K562 (cell line): ENCODE data around the gene NR3C2. TPM values are rescaled to one million over a fixed set of nuclear protein-coding genes. Genes with fewer than 3 reads are reported as not detected.

ENCODE experiments used
- ATAC-seq: fragments of 200-7000 bp; cut with Tn5 transposase; 3 replicates; pipeline ENCODE4 v1.9.1; 2020; ENCODE audit warnings: moderate library complexity
- BruUV-seq: library from RNA; stranded (reverse); fragments of 400-500 nt; replicated peaks from 2 replicates; lab custom pipeline; 2021; lab: Mats Ljungman, UMichigan
- CTCF ChIA-PET: fragments of 300-600 bp; formaldehyde crosslinking; extraction: SDS; loops from one replicate; lab custom pipeline; 2021; ENCODE audit warnings: low intra/inter-chr PET ratio; lab: Yijun Ruan, JAX
- POLR2A ChIA-PET: fragments of 300-600, 350-650 bp; sonication (Branson Sonifier 250); formaldehyde crosslinking; extraction: SDS; loops from one replicate; lab custom pipeline; 2021; ENCODE audit warnings: antibody characterized with exemption, inconsistent platforms; lab: Yijun Ruan, JAX
- DNase-seq, 4 experiments: peaks; one replicate each; pipeline versions ENCODE4 v3.0.0 to v3.0.0-alpha.2; 2011 to 2018; ENCODE audit warnings: low spot score in 3 of 4, mixed read lengths in 3 of 4; ENCODE audit errors: extremely low read depth in 1 of 4
- FAIRE-seq: peaks from 2 replicates; lab custom pipeline; 2011; peaks lifted over from hg19 to GRCh38; lab: Jason Lieb, UNC
- H2AFZ ChIP-seq: 2 replicates; pipeline ENCODE4 v1.6.0; 2011; ENCODE audit warnings: low read depth, low read length, control low read depth, inconsistent platforms
- H3K27ac ChIP-seq: fragments of 200-600 bp; 3 replicates; pipeline ENCODE4 v1.8.0; 2011; ENCODE audit warnings: low read depth, mild to moderate bottlenecking, control low read depth, inconsistent platforms, low read length, moderate library complexity, mixed read lengths; ENCODE audit errors: extremely low read depth
- H3K27me3 ChIP-seq, 2 experiments: fragments of 300-600 bp in 1 of 2; 2 replicates in 1 of 2; 3 replicates in 1 of 2; pipeline versions ENCODE4 v1.6.0 to v1.8.0; 2011; ENCODE audit warnings: inconsistent platforms in 2 of 2, low read length in 2 of 2, mild to moderate bottlenecking in 1 of 2, mixed read lengths in 1 of 2, moderate library complexity in 1 of 2; ENCODE audit not compliant: control insufficient read depth in 2 of 2, insufficient read depth in 2 of 2
- H3K36me3 ChIP-seq: fragments of 300-600 bp; 3 replicates; pipeline ENCODE4 v1.8.0; 2011; ENCODE audit warnings: mild to moderate bottlenecking, low read length, inconsistent platforms; ENCODE audit not compliant: control insufficient read depth, insufficient read depth
- H3K4me1 ChIP-seq, 2 experiments: fragments of 200-600 bp in 1 of 2; replicated peaks in 1 of 2; 2 replicates in 1 of 2; 3 replicates in 1 of 2; pipeline versions ENCODE4 v1.5.1 to v1.8.0; 2011; ENCODE audit warnings: inconsistent platforms in 2 of 2, low read length in 2 of 2, mild to moderate bottlenecking in 1 of 2, mixed read lengths in 1 of 2, moderate library complexity in 1 of 2; ENCODE audit not compliant: control insufficient read depth in 2 of 2, insufficient read depth in 2 of 2
- H3K4me2 ChIP-seq: 2 replicates; pipeline ENCODE4 v1.6.1; 2011; ENCODE audit warnings: low read length, control low read depth, inconsistent platforms, mixed read lengths; ENCODE audit not compliant: insufficient read depth
- H3K4me3 ChIP-seq: fragments of 200-600 bp; sonication (generic), shearing (Covaris generic); 2 replicates; pipeline ENCODE4 v1.5.1; 2016; ENCODE audit warnings: control low read depth, inconsistent platforms
- H3K79me2 ChIP-seq: fragments of 200-600 bp; 3 replicates; pipeline ENCODE4 v1.8.0; 2011; ENCODE audit warnings: low read length, inconsistent platforms; ENCODE audit not compliant: control insufficient read depth, insufficient read depth
- H3K9ac ChIP-seq, 2 experiments: 2 replicates each; pipeline versions ENCODE4 v1.6.0 to v1.6.1; 2011; ENCODE audit warnings: low read depth in 2 of 2, low read length in 2 of 2, control low read depth in 1 of 2, inconsistent platforms in 1 of 2, mild to moderate bottlenecking in 1 of 2, mixed read lengths in 1 of 2; ENCODE audit not compliant: insufficient read depth in 1 of 2
- H3K9me1 ChIP-seq: one replicate; pipeline ENCODE4 v1.6.0; 2011; ENCODE audit warnings: inconsistent platforms, mild to moderate bottlenecking, low read length, moderate library complexity; ENCODE audit not compliant: control insufficient read depth, insufficient read depth
- H3K9me3 ChIP-seq: replicated peaks from 2 replicates; pipeline ENCODE4 v1.5.1; 2011; ENCODE audit warnings: low read depth, low read length, inconsistent platforms; ENCODE audit not compliant: control insufficient read depth, insufficient read depth
- H4K20me1 ChIP-seq: replicated peaks from 2 replicates; pipeline ENCODE4 v1.6.1; 2011; ENCODE audit warnings: low read length, inconsistent platforms, mixed read lengths; ENCODE audit not compliant: control insufficient read depth, insufficient read depth
- ARHGAP35 ChIP-seq: fragments of 450-650 bp; IDR thresholded peaks from 2 replicates; pipeline ENCODE4 v1.6.1; 2018; ENCODE audit not compliant: partially characterized antibody
- CXXC5 ChIP-seq: fragments of 250-450 bp; sonication (Bioruptor Pico); IDR thresholded peaks from 2 replicates; pipeline ENCODE4 v1.8.0; 2022; ENCODE audit warnings: inconsistent platforms, mild to moderate bottlenecking, moderate library complexity
- FOXJ3 ChIP-seq: sonication (generic); formaldehyde crosslinking; IDR thresholded peaks from 2 replicates; pipeline ENCODE4 v1.4.0; 2020; ENCODE audit warnings: mild to moderate bottlenecking, missing genetic modification reagents
- NR2F6 ChIP-seq: fragments of 450-650 bp; formaldehyde crosslinking; IDR thresholded peaks from 2 replicates; pipeline ENCODE4 v1.4.0; 2020; ENCODE audit warnings: mild to moderate bottlenecking
- POLR2G ChIP-seq: fragments of 200-400 bp; formaldehyde crosslinking; IDR thresholded peaks from 2 replicates; pipeline ENCODE4 v1.6.1; 2017; ENCODE audit warnings: low read depth, mild to moderate bottlenecking, antibody characterized with exemption, low read length, moderate library complexity
- RBFOX2 ChIP-seq: fragments of 200-400 bp; formaldehyde crosslinking; IDR thresholded peaks from 2 replicates; pipeline ENCODE4 v1.6.1; 2017; ENCODE audit warnings: low read depth, mild to moderate bottlenecking, low read length, moderate library complexity
- SAP30 ChIP-seq: fragments of 200-600 bp; sonication (generic); IDR thresholded peaks from 2 replicates; pipeline ENCODE4 v1.6.1; 2012; ENCODE audit warnings: borderline replicate concordance, low read depth, mild to moderate bottlenecking, moderate library complexity, low read length, control low read depth, inconsistent platforms; ENCODE audit not compliant: insufficient read depth, poor library complexity, severe bottlenecking
- SIN3A ChIP-seq, 2 experiments: fragments of 150-350 bp in 1 of 2; IDR thresholded peaks; 2 replicates each; pipeline ENCODE4 v1.6.1; 2011 to 2016; ENCODE audit warnings: borderline replicate concordance in 2 of 2, low read depth in 2 of 2, low read length in 2 of 2, mild to moderate bottlenecking in 2 of 2, moderate library complexity in 2 of 2; ENCODE audit not compliant: control insufficient read depth in 1 of 2
- WGBS: fragments of 100-300 bp; shearing (Covaris generic); methylation state at CpG from one replicate; pipeline ENCODE4 v1.1.6; 2016; ENCODE audit warnings: low coverage, mixed read lengths; ENCODE audit not compliant: insufficient coverage; ENCODE audit errors: missing lambda C conversion rate; 5-methylcytosine and 5-hydroxymethylcytosine counted together
- in situ Hi-C: fragments of 300-500 bp; cut with MboI; formaldehyde crosslinking; loops from 4 replicates; pipeline ENCODE4 v1.15.0; 2018; ENCODE audit warnings: inconsistent platforms, mixed read lengths
- intact Hi-C: fragments of 100-400 bp; cut with micrococcal nuclease; formaldehyde crosslinking; loops from 2 replicates; pipeline ENCODE4 v1.14.2; 2022
- polyA plus RNA-seq, 8 experiments: library from polyadenylated mRNA; depleted of rRNA in 4 of 8; stranded (reverse) in 5 of 8; unstranded in 3 of 8; fragments of >200 nt; fragmentation: Nextera tagmentation in 2 of 8; fragmentation: Illumina TruSeq in 1 of 8; extraction: Ambion mirVana in 2 of 8; extraction: Trizol in 1 of 8; gene quantifications; 2 replicates each; pipeline versions ENCODE4 v1.2.1 to v1.2.3, GENCODE V29; 2011 to 2014; ENCODE audit warnings: inconsistent platforms in 1 of 8, missing spikeins in 1 of 8
- total RNA-seq, 7 experiments: library from RNA; depleted of rRNA in 6 of 7; stranded (reverse); fragments of >200 nt in 6 of 7; fragmentation: Illumina TruSeq in 2 of 7; extraction: Trizol in 2 of 7; gene quantifications; 2 replicates each; pipeline versions ENCODE4 v1.2.1 to v1.2.3, GENCODE V29; 2011 to 2021; ENCODE audit warnings: low replicate concordance in 1 of 7
- TF ChIP-seq, protein P1 (sequence below), 3 experiments: fragments of 200-800 bp in 1 of 3; sonication (Bioruptor generic) in 1 of 3; sonication (generic) in 1 of 3; formaldehyde crosslinking in 1 of 3; IDR thresholded peaks; 2 replicates each; pipeline versions ENCODE4 v1.6.1 to v1.8.0; 2016 to 2022; ENCODE audit warnings: mild to moderate bottlenecking in 2 of 3, missing compliant biosample characterization in 2 of 3, missing genetic modification characterization in 2 of 3, missing genetic modification reagents in 1 of 3
- TF ChIP-seq, protein P2 (sequence below): conservative IDR thresholded peaks from 2 replicates; pipeline ENCODE4 v1.6.1; 2011; ENCODE audit warnings: low read depth, mild to moderate bottlenecking, low read length; ENCODE audit not compliant: control insufficient read depth
- TF ChIP-seq, protein P3 (sequence below): sonication (generic); formaldehyde crosslinking; IDR thresholded peaks from 2 replicates; pipeline ENCODE4 v1.8.0; 2023; ENCODE audit warnings: missing genetic modification reagents, mild to moderate bottlenecking, borderline replicate concordance

The NR3C2 gene
- total and polyA plus RNA-seq, 9 of the 15 experiments (the other 6 are each of a cell fraction or from before 2014, with no cell fraction given): 0.01 to 0.28 (median 0.16) TPM; not detected in 2

DNA sequence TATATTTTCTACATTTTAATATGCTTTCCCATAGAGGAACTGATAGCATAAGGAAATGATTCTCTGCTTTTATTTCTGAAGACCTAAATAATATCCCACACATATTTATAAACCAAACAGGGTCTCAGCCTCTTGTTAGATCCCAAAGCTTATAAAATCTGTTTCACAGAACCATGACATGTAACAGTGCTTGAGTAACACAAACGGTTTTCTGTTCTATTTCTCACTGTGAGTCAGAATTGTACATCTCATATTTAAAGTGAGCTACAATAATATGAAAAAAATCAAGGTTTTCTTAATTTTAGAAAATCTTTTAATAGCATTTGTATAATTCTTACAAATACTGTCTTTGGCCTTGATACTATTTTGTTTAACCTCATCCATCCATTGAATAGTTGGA, 51.2 kb downstream of the NR3C2 start (continued):
- TF ChIP-seq, protein P1, sequence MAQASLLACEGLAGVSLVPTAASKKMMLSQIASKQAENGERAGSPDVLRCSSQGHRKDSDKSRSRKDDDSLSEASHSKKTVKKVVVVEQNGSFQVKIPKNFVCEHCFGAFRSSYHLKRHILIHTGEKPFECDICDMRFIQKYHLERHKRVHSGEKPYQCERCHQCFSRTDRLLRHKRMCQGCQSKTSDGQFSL (CRISPR knock-in tag; IDR thresholded peaks at IDR 0.05): no peak
- TF ChIP-seq, protein P1 (tag; IDR thresholded peaks at IDR 0.05): no peak
- no peak for TF ChIP-seq POLR2G

DNA sequence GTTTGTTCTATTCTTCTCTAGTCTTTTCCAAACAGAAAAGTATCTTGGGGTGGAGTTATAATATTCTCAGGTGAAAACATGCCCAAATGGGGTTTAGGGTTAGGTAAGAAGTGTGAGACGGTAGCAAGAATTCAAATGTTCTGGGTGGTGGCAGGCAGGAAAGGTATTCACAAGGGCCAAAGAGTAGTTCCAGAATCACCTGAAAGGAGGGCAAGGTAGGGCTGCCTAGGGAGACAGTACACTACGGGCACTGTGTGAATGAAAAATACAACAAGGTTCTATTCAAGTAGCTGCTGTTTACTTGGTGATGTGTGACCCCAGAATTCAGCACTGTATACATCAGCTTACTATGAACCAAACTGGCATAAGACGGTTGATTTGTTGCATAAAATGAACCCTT, 51.9 kb downstream of the NR3C2 start:
- Histone ChIP-seq H4K20me1 (no peaks in the 10 kb centered on the region), H3K4me3 (no peak overlapping the region), H3K27ac (no peak overlapping the region), H3K9me1 (no peaks in the 10 kb centered on the region), H3K9me3 (no peaks in the 10 kb centered on the region), H3K36me3 (no peaks in the 10 kb centered on the region), H3K9ac (no peak overlapping the region), H2AFZ (no peak overlapping the region), H3K4me1 (no peaks in the 10 kb centered on the region), H3K27me3 (no peaks in the 10 kb centered on the region), H3K79me2 (no peaks in the 10 kb centered on the region), H3K4me2 (no peak overlapping the region)
- ChIA-PET POLR2A (no interaction called here), CTCF (no interaction called here)
- in situ Hi-C loops: no loop called here
- 0% methylated on average over 3 of the region's 3 CpGs for WGBS
- no peak for ATAC-seq
- intact Hi-C loops: no loop called here
- no peak for FAIRE-seq
- no TSS peak for BruUV-seq
- DNase-seq: no peak
- TF ChIP-seq, protein P2, sequence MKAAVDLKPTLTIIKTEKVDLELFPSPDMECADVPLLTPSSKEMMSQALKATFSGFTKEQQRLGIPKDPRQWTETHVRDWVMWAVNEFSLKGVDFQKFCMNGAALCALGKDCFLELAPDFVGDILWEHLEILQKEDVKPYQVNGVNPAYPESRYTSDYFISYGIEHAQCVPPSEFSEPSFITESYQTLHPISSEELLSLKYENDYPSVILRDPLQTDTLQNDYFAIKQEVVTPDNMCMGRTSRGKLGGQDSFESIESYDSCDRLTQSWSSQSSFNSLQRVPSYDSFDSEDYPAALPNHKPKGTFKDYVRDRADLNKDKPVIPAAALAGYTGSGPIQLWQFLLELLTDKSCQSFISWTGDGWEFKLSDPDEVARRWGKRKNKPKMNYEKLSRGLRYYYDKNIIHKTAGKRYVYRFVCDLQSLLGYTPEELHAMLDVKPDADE: no peak
- TF ChIP-seq ARHGAP35 (no peak), RBFOX2 (no peak), SAP30 (no peak), NR2F6 (CRISPR knock-in tag) (no peak), FOXJ3 (CRISPR knock-in tag) (no peak), CXXC5 (CRISPR knock-in tag) (no peak), SIN3A (IDR thresholded peaks at IDR 0.05; ENCODE audit: borderline replicate concordance in 2 of 2, control insufficient read depth in 1 of 2, low read depth in 2 of 2, low read length in 2 of 2) (no peak)
- TF ChIP-seq, protein P3, sequence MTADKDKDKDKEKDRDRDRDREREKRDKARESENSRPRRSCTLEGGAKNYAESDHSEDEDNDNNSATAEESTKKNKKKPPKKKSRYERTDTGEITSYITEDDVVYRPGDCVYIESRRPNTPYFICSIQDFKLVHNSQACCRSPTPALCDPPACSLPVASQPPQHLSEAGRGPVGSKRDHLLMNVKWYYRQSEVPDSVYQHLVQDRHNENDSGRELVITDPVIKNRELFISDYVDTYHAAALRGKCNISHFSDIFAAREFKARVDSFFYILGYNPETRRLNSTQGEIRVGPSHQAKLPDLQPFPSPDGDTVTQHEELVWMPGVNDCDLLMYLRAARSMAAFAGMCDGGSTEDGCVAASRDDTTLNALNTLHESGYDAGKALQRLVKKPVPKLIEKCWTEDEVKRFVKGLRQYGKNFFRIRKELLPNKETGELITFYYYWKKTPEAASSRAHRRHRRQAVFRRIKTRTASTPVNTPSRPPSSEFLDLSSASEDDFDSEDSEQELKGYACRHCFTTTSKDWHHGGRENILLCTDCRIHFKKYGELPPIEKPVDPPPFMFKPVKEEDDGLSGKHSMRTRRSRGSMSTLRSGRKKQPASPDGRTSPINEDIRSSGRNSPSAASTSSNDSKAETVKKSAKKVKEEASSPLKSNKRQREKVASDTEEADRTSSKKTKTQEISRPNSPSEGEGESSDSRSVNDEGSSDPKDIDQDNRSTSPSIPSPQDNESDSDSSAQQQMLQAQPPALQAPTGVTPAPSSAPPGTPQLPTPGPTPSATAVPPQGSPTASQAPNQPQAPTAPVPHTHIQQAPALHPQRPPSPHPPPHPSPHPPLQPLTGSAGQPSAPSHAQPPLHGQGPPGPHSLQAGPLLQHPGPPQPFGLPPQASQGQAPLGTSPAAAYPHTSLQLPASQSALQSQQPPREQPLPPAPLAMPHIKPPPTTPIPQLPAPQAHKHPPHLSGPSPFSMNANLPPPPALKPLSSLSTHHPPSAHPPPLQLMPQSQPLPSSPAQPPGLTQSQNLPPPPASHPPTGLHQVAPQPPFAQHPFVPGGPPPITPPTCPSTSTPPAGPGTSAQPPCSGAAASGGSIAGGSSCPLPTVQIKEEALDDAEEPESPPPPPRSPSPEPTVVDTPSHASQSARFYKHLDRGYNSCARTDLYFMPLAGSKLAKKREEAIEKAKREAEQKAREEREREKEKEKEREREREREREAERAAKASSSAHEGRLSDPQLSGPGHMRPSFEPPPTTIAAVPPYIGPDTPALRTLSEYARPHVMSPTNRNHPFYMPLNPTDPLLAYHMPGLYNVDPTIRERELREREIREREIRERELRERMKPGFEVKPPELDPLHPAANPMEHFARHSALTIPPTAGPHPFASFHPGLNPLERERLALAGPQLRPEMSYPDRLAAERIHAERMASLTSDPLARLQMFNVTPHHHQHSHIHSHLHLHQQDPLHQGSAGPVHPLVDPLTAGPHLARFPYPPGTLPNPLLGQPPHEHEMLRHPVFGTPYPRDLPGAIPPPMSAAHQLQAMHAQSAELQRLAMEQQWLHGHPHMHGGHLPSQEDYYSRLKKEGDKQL: no peak
